ENCODE results near the gene ZNF746. TPM values are rescaled to one million over a fixed set of nuclear protein-coding genes. Genes with fewer than 3 reads are reported as not detected.

Gene ZNF746
- total and polyA plus RNA-seq, 2 donors, result 9.4 to 15.2 TPM

DNA sequence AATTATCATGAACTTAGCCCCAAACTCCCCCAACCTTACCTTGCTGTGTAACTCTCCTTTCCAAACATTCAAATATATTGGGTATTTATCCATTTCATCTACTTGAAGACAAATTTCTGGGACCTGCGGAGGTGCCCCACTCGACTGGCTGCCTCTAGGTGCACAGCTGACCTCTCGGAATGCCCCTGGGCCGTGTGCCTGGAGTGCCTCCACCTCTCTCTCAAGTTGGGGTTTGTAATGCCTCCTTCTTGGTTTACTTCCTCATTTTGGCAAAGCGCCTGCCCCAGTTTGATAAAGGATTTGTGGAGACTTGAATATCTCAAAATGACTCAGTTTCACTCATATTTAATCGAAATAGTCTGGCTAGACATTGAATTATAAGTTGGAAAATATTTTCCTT, 53.3 kb downstream of the ZNF746 start:
- 94% methylated on average over 6 of the region's 6 CpGs for WGBS
- Histone ChIP-seq H3K27me3 (ENCODE audit: control insufficient read depth in 2 of 2, insufficient read depth in 1 of 2, low read length in 1 of 2) (no peaks in the 10 kb centered on the region), H3K36me3 (ENCODE audit: control insufficient read depth in 2 of 2, insufficient read depth in 2 of 2, low read length in 1 of 2) (peaks cover 24 to 37% of the 10 kb centered on the region in 2 donors), H3K4me1 (ENCODE audit: control insufficient read depth in 2 of 2, insufficient read depth in 2 of 2, low read length in 2 of 2) (no peaks in the 10 kb centered on the region), H3K4me3 (ENCODE audit: low read length in 2 of 2) (no peak overlapping the region), H3K9me3 (ENCODE audit: control insufficient read depth in 2 of 2, insufficient read depth in 1 of 2, low read length in 1 of 2) (peaks cover 0 to 1% of the 10 kb centered on the region in 2 donors), H3K27ac (ENCODE audit: low read depth in 1 of 2, low read length in 1 of 2) (no peak overlapping the region)
- DNase-seq (ENCODE audit: low read depth in 6 of 9, low spot score in 9 of 9), result no peak

DNA sequence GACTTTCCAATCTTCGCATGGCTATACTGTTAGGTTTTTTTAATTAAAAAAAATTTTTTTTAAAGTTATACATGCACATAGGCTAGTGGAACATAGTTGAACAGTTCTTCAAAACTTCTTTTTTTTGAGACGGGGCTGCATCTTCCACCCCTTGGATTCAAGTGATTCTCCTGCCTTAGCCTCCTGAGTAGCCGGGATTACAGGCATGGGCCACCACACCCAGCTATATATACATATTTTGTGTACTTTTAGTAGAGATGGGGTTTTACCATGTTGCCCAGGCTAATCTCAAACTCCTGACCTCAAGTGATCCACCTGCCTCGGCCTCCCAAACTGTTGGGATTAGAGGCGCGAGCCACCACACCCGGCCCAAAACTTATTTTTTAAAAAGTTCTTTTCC, 54.1 kb downstream of the ZNF746 start:
- H3K4me3 ChIP-seq (ENCODE audit: low read length in 2 of 2), result no peak overlapping the region
- peaks cover 0 to 1% of the 10 kb centered on the region in 2 donors for H3K9me3 ChIP-seq (ENCODE audit: control insufficient read depth in 2 of 2, insufficient read depth in 1 of 2, low read length in 1 of 2)
- no peak overlapping the region for H3K27ac ChIP-seq (ENCODE audit: low read depth in 1 of 2, low read length in 1 of 2)
- H3K36me3 ChIP-seq (ENCODE audit: control insufficient read depth in 2 of 2, insufficient read depth in 2 of 2, low read length in 1 of 2), result peaks cover 16 to 30% of the 10 kb centered on the region in 2 donors
- WGBS, result over 99% methylated on average over 7 of the region's 7 CpGs
- H3K27me3 ChIP-seq (ENCODE audit: control insufficient read depth in 2 of 2, insufficient read depth in 1 of 2, low read length in 1 of 2), result no peaks in the 10 kb centered on the region
- DNase-seq (ENCODE audit: low read depth in 6 of 9, low spot score in 9 of 9), result no peak
- no peaks in the 10 kb centered on the region for H3K4me1 ChIP-seq (ENCODE audit: control insufficient read depth in 2 of 2, insufficient read depth in 2 of 2, low read length in 2 of 2)

DNA sequence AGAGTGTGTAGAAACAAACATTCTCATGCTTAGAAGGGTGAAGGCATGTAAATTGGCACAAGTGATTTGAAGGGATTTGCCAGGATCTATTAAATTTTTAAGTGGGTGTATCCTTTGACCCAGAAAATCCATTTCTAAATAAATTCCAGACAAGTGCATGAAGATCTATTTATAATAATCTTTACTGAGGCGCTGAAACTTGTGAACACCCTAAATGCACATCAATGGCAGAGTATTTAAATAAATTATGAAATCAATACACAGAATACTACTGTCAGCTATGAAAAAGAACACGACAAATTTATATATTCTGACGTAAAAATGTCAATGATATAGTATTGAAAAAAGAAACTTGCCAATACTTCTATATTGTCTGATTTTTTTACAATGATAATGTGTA, 54.7 kb downstream of the ZNF746 start:
- no peaks in the 10 kb centered on the region for H3K4me1 ChIP-seq (ENCODE audit: control insufficient read depth in 2 of 2, insufficient read depth in 2 of 2, low read length in 2 of 2)
- H3K36me3 ChIP-seq (ENCODE audit: control insufficient read depth in 2 of 2, insufficient read depth in 2 of 2, low read length in 1 of 2), result peaks cover 15 to 29% of the 10 kb centered on the region in 2 donors

DNA sequence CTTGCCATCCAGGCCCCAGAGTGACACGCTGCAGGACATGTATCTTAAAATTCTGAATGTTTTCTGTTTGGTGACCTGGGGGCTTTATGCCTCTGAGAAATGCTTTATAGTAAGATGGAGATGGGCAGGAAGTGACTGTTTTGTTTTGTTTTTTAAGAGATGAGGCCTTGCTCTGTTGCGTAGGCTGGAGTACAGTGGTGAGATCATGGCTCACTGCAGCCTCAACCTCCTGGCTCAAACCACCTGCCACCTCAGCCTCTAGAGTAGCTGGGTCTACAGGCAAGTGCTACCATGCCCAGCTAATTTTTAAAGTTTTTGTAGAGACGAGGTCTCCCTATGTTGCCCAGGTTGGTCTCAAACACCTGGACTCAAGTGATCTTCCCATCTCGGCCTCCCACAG, 57.4 kb downstream of the ZNF746 start:
- no peak overlapping the region for H3K27ac ChIP-seq (ENCODE audit: low read depth in 1 of 2, low read length in 1 of 2)
- no peaks in the 10 kb centered on the region for H3K9me3 ChIP-seq (ENCODE audit: control insufficient read depth in 2 of 2, insufficient read depth in 1 of 2, low read length in 1 of 2)
- H3K36me3 ChIP-seq (ENCODE audit: control insufficient read depth in 2 of 2, insufficient read depth in 2 of 2, low read length in 1 of 2), result peaks cover 10 to 12% of the 10 kb centered on the region in 2 donors
- no peak overlapping the region for H3K4me3 ChIP-seq (ENCODE audit: low read length in 2 of 2)
- H3K27me3 ChIP-seq (ENCODE audit: control insufficient read depth in 2 of 2, insufficient read depth in 1 of 2, low read length in 1 of 2), result no peaks in the 10 kb centered on the region
- WGBS, result 84% methylated on average over 4 of the region's 4 CpGs
- no peak for DNase-seq (ENCODE audit: low read depth in 6 of 9, low spot score in 9 of 9)
- H3K4me1 ChIP-seq (ENCODE audit: control insufficient read depth in 2 of 2, insufficient read depth in 2 of 2, low read length in 2 of 2), result no peaks in the 10 kb centered on the region

More for the DNA sequence above, 54.7 kb downstream of the ZNF746 start:
- no peaks in the 10 kb centered on the region for H3K27me3 ChIP-seq (ENCODE audit: control insufficient read depth in 2 of 2, insufficient read depth in 1 of 2, low read length in 1 of 2)
- WGBS, result 84% methylated on average over 3 of the region's 3 CpGs
- H3K4me3 ChIP-seq (ENCODE audit: low read length in 2 of 2), result no peak overlapping the region
- peaks cover 0 to 1% of the 10 kb centered on the region in 2 donors for H3K9me3 ChIP-seq (ENCODE audit: control insufficient read depth in 2 of 2, insufficient read depth in 1 of 2, low read length in 1 of 2)
- H3K27ac ChIP-seq (ENCODE audit: low read depth in 1 of 2, low read length in 1 of 2), result no peak overlapping the region
- DNase-seq (ENCODE audit: low read depth in 6 of 9, low spot score in 9 of 9), result no peak

DNA sequence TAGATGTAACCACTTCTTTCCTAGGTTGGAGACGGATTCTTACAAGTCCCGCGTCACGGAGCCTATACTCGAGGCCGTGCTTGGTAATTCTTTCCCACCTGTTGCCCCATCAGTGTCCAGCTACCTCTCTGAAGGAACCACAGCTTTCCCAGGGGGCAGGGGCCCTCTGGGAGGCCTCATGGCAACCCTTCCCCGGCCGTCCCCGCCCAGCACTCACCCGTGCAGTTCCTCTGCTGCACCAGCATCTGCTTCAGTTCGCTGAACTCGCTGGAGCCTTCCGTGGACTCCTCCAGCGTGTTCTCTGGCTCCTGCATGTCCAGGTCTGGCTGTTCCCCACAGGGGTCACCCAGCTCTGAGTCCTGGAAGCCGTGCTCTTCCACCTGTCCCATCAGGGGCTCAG, 61.3 kb downstream of the ZNF746 start:
- H3K4me3 ChIP-seq (ENCODE audit: low read length in 2 of 2), result no peak overlapping the region
- H3K9me3 ChIP-seq (ENCODE audit: control insufficient read depth in 2 of 2, insufficient read depth in 1 of 2, low read length in 1 of 2), result peaks cover 0 to 5% of the 10 kb centered on the region in 2 donors
- H3K27ac ChIP-seq (ENCODE audit: low read depth in 1 of 2, low read length in 1 of 2), result no peak overlapping the region
- H3K4me1 ChIP-seq (ENCODE audit: control insufficient read depth in 2 of 2, insufficient read depth in 2 of 2, low read length in 2 of 2), result no peaks in the 10 kb centered on the region
- H3K27me3 ChIP-seq (ENCODE audit: control insufficient read depth in 2 of 2, insufficient read depth in 1 of 2, low read length in 1 of 2), result no peaks in the 10 kb centered on the region
- no peak for DNase-seq (ENCODE audit: low read depth in 6 of 9, low spot score in 9 of 9)
- WGBS, result 98% methylated on average over 15 of the region's 15 CpGs
- peaks cover 35 to 37% of the 10 kb centered on the region in 2 donors for H3K36me3 ChIP-seq (ENCODE audit: control insufficient read depth in 2 of 2, insufficient read depth in 2 of 2, low read length in 1 of 2)

DNA sequence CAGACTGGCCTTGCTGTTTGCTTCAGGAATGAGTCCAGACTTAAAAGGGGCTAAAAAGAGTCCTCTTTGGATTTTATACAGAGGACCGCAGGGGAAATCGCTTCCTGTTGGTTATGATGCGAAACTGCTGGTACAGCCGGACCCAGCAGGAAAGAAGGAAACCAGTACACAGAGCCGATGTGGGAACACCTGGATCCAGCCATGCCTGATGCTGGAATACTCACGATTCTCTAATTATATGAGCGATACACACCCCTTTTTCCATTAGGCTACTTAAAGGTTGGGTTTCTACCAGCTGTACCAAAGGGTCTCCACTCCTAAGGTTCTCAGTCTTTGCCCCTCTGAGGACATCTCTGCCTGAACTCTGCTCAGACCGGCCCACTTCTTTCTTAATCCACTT, 64.5 kb downstream of the ZNF746 start:
- Histone ChIP-seq H3K27me3 (ENCODE audit: control insufficient read depth in 2 of 2, insufficient read depth in 1 of 2, low read length in 1 of 2) (no peaks in the 10 kb centered on the region), H3K4me1 (ENCODE audit: control insufficient read depth in 2 of 2, insufficient read depth in 2 of 2, low read length in 2 of 2) (no peaks in the 10 kb centered on the region), H3K4me3 (ENCODE audit: low read length in 2 of 2) (no peak overlapping the region), H3K27ac (ENCODE audit: low read depth in 1 of 2, low read length in 1 of 2) (no peak overlapping the region), H3K9me3 (ENCODE audit: control insufficient read depth in 2 of 2, insufficient read depth in 1 of 2, low read length in 1 of 2) (peaks cover 0 to 5% of the 10 kb centered on the region in 2 donors), H3K36me3 (ENCODE audit: control insufficient read depth in 2 of 2, insufficient read depth in 2 of 2, low read length in 1 of 2) (peaks cover 37% of the 10 kb centered on the region in 2 donors)
- WGBS, result 94% methylated on average over 8 of the region's 8 CpGs
- DNase-seq (ENCODE audit: low read depth in 6 of 9, low spot score in 9 of 9), result no peak

DNA sequence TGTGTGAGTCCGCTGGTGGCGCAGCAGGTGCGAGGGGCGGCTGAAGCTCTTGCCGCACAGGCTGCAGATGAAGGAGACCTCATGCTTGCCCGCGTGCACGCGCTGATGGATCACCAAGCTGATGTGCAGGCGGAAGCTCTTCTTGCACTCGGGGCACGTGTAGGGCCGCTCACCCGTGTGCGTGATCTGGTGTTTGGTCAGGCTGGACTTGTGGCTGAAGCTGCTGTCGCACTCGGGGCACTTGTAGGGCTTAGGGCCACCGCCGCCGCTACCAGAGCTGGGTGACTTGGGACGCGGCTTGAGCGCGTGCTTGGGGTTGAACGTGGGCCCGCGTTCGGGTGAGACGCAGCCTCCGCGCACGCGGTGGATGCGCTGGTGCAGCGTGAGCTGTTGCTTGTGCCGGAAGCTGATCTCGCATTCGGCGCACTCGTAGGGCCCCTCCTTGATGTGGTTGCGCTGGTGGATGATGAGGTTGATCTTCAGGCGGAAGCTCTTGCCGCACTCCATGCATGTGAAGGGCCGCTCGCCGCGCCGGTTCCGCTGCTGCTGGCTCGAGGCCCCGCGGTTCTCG, 65.4 kb downstream of the ZNF746 start:
- WGBS, result 99% methylated on average over 53 of the region's 53 CpGs
- Histone ChIP-seq H3K9me3 (ENCODE audit: control insufficient read depth in 2 of 2, insufficient read depth in 1 of 2, low read length in 1 of 2) (peaks cover 0 to 5% of the 10 kb centered on the region in 2 donors), H3K27ac (ENCODE audit: low read depth in 1 of 2, low read length in 1 of 2) (no peak overlapping the region), H3K4me3 (ENCODE audit: low read length in 2 of 2) (no peak overlapping the region), H3K36me3 (ENCODE audit: control insufficient read depth in 2 of 2, insufficient read depth in 2 of 2, low read length in 1 of 2) (peaks cover 37% of the 10 kb centered on the region in 2 donors), H3K4me1 (ENCODE audit: control insufficient read depth in 2 of 2, insufficient read depth in 2 of 2, low read length in 2 of 2) (no peaks in the 10 kb centered on the region), H3K27me3 (ENCODE audit: control insufficient read depth in 2 of 2, insufficient read depth in 1 of 2, low read length in 1 of 2) (no peaks in the 10 kb centered on the region)
- no peak for DNase-seq (ENCODE audit: low read depth in 6 of 9, low spot score in 9 of 9)

DNA sequence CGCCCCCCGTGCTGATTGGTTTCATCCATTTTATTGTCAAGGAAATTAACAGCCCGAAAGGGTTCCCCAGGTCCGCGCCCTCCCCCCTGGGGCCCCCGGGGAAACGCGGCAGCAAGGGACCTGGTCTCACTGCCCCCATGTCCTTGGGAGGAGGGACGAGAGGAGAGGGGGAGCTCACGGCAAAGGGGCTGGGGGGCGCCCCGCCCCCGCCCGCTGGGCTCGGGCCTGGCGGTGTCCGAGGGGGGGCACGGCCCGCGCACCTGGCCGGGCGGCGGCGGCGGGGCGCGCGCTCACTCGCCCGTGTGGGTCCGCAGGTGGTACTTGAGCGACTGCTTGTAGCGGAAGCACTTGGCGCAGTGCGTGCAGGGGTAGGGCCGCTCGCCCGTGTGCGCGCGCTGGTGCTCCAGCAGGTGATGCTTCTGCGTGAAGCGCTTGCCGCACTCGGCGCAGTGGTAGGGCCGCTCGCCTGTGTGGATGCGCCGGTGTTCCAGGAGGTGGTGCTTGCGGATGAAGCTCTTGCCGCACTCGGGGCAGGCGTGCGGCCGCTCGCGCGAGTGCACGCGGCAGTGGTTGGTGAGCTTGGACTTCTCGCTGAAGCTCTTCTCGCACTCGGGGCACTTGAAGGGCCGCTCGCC, 66.0 kb downstream of the ZNF746 start:
- no peak for DNase-seq (ENCODE audit: low read depth in 6 of 9, low spot score in 9 of 9)
- WGBS, result 98% methylated on average over 66 of the region's 66 CpGs
- H3K36me3 ChIP-seq (ENCODE audit: control insufficient read depth in 2 of 2, insufficient read depth in 2 of 2, low read length in 1 of 2), result peaks cover 36 to 37% of the 10 kb centered on the region in 2 donors

DNA sequence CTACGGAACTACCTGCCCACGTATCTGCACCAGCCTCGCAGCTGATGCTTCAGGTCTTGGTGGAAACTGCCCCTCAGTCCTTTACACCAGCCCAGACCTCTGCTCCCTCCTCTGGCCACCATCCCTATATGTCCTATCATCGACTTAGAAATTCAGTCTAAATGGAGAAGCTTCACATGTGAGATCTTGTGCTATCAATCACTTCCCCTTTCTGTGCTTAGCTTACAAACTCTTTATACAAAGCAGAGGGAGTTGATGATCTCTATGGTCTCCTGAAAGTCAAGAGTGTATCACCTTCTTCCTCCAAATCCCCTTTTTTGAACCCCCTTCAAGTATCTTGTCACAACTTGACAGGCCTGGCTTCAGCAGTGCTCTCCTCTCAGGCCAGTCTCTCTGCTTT, 67.4 kb downstream of the ZNF746 start:
- no peak overlapping the region for H3K27ac ChIP-seq (ENCODE audit: low read depth in 1 of 2, low read length in 1 of 2)
- peaks cover 0 to 5% of the 10 kb centered on the region in 2 donors for H3K9me3 ChIP-seq (ENCODE audit: control insufficient read depth in 2 of 2, insufficient read depth in 1 of 2, low read length in 1 of 2)
- H3K27me3 ChIP-seq (ENCODE audit: control insufficient read depth in 2 of 2, insufficient read depth in 1 of 2, low read length in 1 of 2), result no peaks in the 10 kb centered on the region
- 96% methylated on average over 4 of the region's 4 CpGs for WGBS
- H3K4me3 ChIP-seq (ENCODE audit: low read length in 2 of 2), result no peak overlapping the region
- DNase-seq (ENCODE audit: low read depth in 6 of 9, low spot score in 9 of 9), result no peak
- H3K4me1 ChIP-seq (ENCODE audit: control insufficient read depth in 2 of 2, insufficient read depth in 2 of 2, low read length in 2 of 2), result no peaks in the 10 kb centered on the region
- peaks cover 28 to 30% of the 10 kb centered on the region in 2 donors for H3K36me3 ChIP-seq (ENCODE audit: control insufficient read depth in 2 of 2, insufficient read depth in 2 of 2, low read length in 1 of 2)

More for the DNA sequence above, 66.0 kb downstream of the ZNF746 start:
- Histone ChIP-seq H3K4me3 (ENCODE audit: low read length in 2 of 2) (no peak overlapping the region), H3K27ac (ENCODE audit: low read depth in 1 of 2, low read length in 1 of 2) (no peak overlapping the region), H3K4me1 (ENCODE audit: control insufficient read depth in 2 of 2, insufficient read depth in 2 of 2, low read length in 2 of 2) (no peaks in the 10 kb centered on the region), H3K9me3 (ENCODE audit: control insufficient read depth in 2 of 2, insufficient read depth in 1 of 2, low read length in 1 of 2) (peaks cover 0 to 5% of the 10 kb centered on the region in 2 donors), H3K27me3 (ENCODE audit: control insufficient read depth in 2 of 2, insufficient read depth in 1 of 2, low read length in 1 of 2) (no peaks in the 10 kb centered on the region)

Data from thymus (tissue), 11 donors.